H9 (cell line): Measurements from ENCODE around the gene PATL1. TPM values are rescaled to one million over a fixed set of nuclear protein-coding genes. Genes with fewer than 3 reads are reported as not detected.
"Not testable (repeated sequence)": the region's sequence is repeated elsewhere in the genome, so short reads cannot be mapped to it uniquely, and the experiment has no call there.

Source experiments
- DNase-seq: peaks from one replicate; pipeline ENCODE4 v3.0.0-alpha.2; 2017
- H2AFZ ChIP-seq: one replicate; pipeline ENCODE4 v1.6.1; 2013; ENCODE audit warnings: mild to moderate bottlenecking, low read length, control low read depth, moderate library complexity
- H2AK5ac ChIP-seq: 2 replicates; pipeline ENCODE4 v1.6.1; 2013; ENCODE audit warnings: low read length, control low read depth, mixed read lengths; ENCODE audit not compliant: insufficient read length
- H2BK120ac ChIP-seq: one replicate; pipeline ENCODE4 v1.6.1; 2013; ENCODE audit warnings: low read depth, mild to moderate bottlenecking, low read length, control low read depth, inconsistent platforms; ENCODE audit not compliant: poor library complexity, severe bottlenecking
- H2BK12ac ChIP-seq: 2 replicates; pipeline ENCODE4 v1.6.1; 2013; ENCODE audit warnings: low read length, control low read depth, mixed read lengths, low read depth; ENCODE audit not compliant: insufficient read length
- H2BK15ac ChIP-seq: 2 replicates; pipeline ENCODE4 v1.6.1; 2013; ENCODE audit warnings: low read depth, low read length, control low read depth
- H2BK20ac ChIP-seq: one replicate; pipeline ENCODE4 v1.6.1; 2013; ENCODE audit warnings: low read depth, mild to moderate bottlenecking, low read length, control low read depth, inconsistent platforms; ENCODE audit not compliant: poor library complexity, severe bottlenecking
- H2BK5ac ChIP-seq: 2 replicates; pipeline ENCODE4 v1.6.1; 2013; ENCODE audit warnings: low read length, control low read depth, mixed read lengths; ENCODE audit not compliant: insufficient read length
- H3K14ac ChIP-seq: 2 replicates; pipeline ENCODE4 v1.6.1; 2013; ENCODE audit warnings: low read length, control low read depth; ENCODE audit not compliant: insufficient read depth
- H3K18ac ChIP-seq: 2 replicates; pipeline ENCODE4 v1.6.1; 2013; ENCODE audit warnings: low read depth, mild to moderate bottlenecking, mixed read lengths, low read length, control low read depth; ENCODE audit not compliant: insufficient read length
- H3K23ac ChIP-seq: 2 replicates; pipeline ENCODE4 v1.6.1; 2013; ENCODE audit warnings: low read length, control low read depth, mixed read lengths, low read depth; ENCODE audit not compliant: insufficient read length
- H3K23me2 ChIP-seq: 2 replicates; pipeline ENCODE4 v1.6.1; 2013; ENCODE audit warnings: low read depth, mild to moderate bottlenecking, mixed read lengths, low read length, control low read depth; ENCODE audit not compliant: insufficient read length, poor library complexity, severe bottlenecking
- H3K27ac ChIP-seq: 2 replicates; pipeline ENCODE4 v1.5.1; 2013; ENCODE audit warnings: low read length, control low read depth, mixed read lengths, low read depth; ENCODE audit not compliant: insufficient read length
- H3K27me3 ChIP-seq: 2 replicates; pipeline ENCODE4 v1.6.1; 2013; ENCODE audit warnings: low read length, control low read depth, inconsistent platforms; ENCODE audit not compliant: insufficient read depth
- H3K4ac ChIP-seq: 2 replicates; pipeline ENCODE4 v1.6.1; 2013; ENCODE audit warnings: low read depth, mild to moderate bottlenecking, control low read depth, inconsistent platforms, low read length, moderate library complexity
- H3K4me1 ChIP-seq: 2 replicates; pipeline ENCODE4 v1.6.1; 2013; ENCODE audit warnings: low read length, control low read depth, inconsistent platforms; ENCODE audit not compliant: insufficient read depth
- H3K4me2 ChIP-seq: 2 replicates; pipeline ENCODE4 v1.6.1; 2013; ENCODE audit warnings: low read length, control low read depth, mixed read lengths; ENCODE audit not compliant: insufficient read length, insufficient read depth
- H3K56ac ChIP-seq: 2 replicates; pipeline ENCODE4 v1.6.1; 2013; ENCODE audit warnings: low read depth, mild to moderate bottlenecking, mixed read lengths, low read length, control low read depth; ENCODE audit not compliant: insufficient read length
- H3K79me1 ChIP-seq: 2 replicates; pipeline ENCODE4 v1.6.1; 2013; ENCODE audit warnings: low read depth, mild to moderate bottlenecking, moderate library complexity, low read length, control low read depth, inconsistent platforms; ENCODE audit not compliant: insufficient read depth, poor library complexity, severe bottlenecking
- H3K79me2 ChIP-seq: 2 replicates; pipeline ENCODE4 v1.6.1; 2013; ENCODE audit warnings: low read length, control low read depth, inconsistent platforms; ENCODE audit not compliant: insufficient read depth
- H3K9ac ChIP-seq: 2 replicates; pipeline ENCODE4 v1.6.1; 2013; ENCODE audit warnings: low read length, control low read depth, mixed read lengths; ENCODE audit not compliant: insufficient read length; ENCODE audit errors: extremely low read depth
- H3K9me3 ChIP-seq: one replicate; pipeline ENCODE4 v1.6.1; 2013; ENCODE audit warnings: low read depth, low read length, inconsistent platforms; ENCODE audit not compliant: control insufficient read depth
- H3T11ph ChIP-seq: one replicate; pipeline ENCODE4 v1.6.1; 2013; ENCODE audit warnings: mild to moderate bottlenecking, low read length, control low read depth, inconsistent platforms
- H4K20me1 ChIP-seq: one replicate; pipeline ENCODE4 v1.6.1; 2013; ENCODE audit not compliant: control insufficient read depth, insufficient read length, insufficient read depth
- H4K5ac ChIP-seq: 2 replicates; pipeline ENCODE4 v1.6.1; 2013; ENCODE audit warnings: low read depth, mild to moderate bottlenecking, mixed read lengths, low read length, control low read depth; ENCODE audit not compliant: insufficient read length
- H4K8ac ChIP-seq: replicated peaks from 2 replicates; pipeline ENCODE4 v1.6.1; 2013; ENCODE audit warnings: low read length, control low read depth, mixed read lengths, low read depth; ENCODE audit not compliant: insufficient read length
- H4K91ac ChIP-seq: 2 replicates; pipeline ENCODE4 v1.6.1; 2013; ENCODE audit warnings: low read depth, mild to moderate bottlenecking, moderate library complexity, mixed read lengths, low read length, control low read depth; ENCODE audit not compliant: insufficient read length
- H3K27ac Mint-ChIP-seq, 3 experiments: 2 replicates in 2 of 3; 3 replicates in 1 of 3; pipeline ENCODE4 v1.8.0; 2020 to 2021; ENCODE audit warnings: mixed read lengths in 3 of 3, mild to moderate bottlenecking in 1 of 3, moderate library complexity in 1 of 3
- H3K27me3 Mint-ChIP-seq: 2 replicates; pipeline ENCODE4 v1.8.0; 2021; ENCODE audit warnings: low read depth, mild to moderate bottlenecking, moderate library complexity, mixed read lengths
- H3K36me3 Mint-ChIP-seq, 3 experiments: 2 replicates in 2 of 3; 3 replicates in 1 of 3; pipeline ENCODE4 v1.8.0; 2020 to 2021; ENCODE audit warnings: low read depth in 3 of 3, mixed read lengths in 3 of 3; ENCODE audit not compliant: insufficient read depth in 1 of 3
- H3K4me1 Mint-ChIP-seq, 2 experiments: 2 replicates each; pipeline ENCODE4 v1.8.0; 2020; ENCODE audit warnings: mixed read lengths in 2 of 2
- H3K4me3 Mint-ChIP-seq, 2 experiments: 2 replicates in 1 of 2; 3 replicates in 1 of 2; pipeline ENCODE4 v1.8.0; 2020 to 2021; ENCODE audit warnings: mild to moderate bottlenecking in 2 of 2, mixed read lengths in 2 of 2, moderate library complexity in 1 of 2
- H3K9me3 Mint-ChIP-seq, 2 experiments: 2 replicates in 1 of 2; 3 replicates in 1 of 2; pipeline ENCODE4 v1.8.0; 2020; ENCODE audit warnings: mild to moderate bottlenecking in 2 of 2, mixed read lengths in 2 of 2, moderate library complexity in 1 of 2
- WGBS: extraction: QIAGEN DNeasy Blood & Tissue Kit; methylation state at CpG from one replicate; pipeline ENCODE4 v1.1.7; 2013; ENCODE audit warnings: missing lambda C conversion rate, low lambda C conversion rate, mixed read lengths; ENCODE audit not compliant: insufficient read length; ENCODE audit errors: extremely low coverage; 5-methylcytosine and 5-hydroxymethylcytosine counted together
- total RNA-seq: library from RNA; stranded (reverse); gene quantifications from 2 replicates; pipeline ENCODE4 v1.2.1, GENCODE V29; 2021

PATL1 gene
- total RNA-seq, 1 experiment from 2014 or later = 31.4 TPM

DNA sequence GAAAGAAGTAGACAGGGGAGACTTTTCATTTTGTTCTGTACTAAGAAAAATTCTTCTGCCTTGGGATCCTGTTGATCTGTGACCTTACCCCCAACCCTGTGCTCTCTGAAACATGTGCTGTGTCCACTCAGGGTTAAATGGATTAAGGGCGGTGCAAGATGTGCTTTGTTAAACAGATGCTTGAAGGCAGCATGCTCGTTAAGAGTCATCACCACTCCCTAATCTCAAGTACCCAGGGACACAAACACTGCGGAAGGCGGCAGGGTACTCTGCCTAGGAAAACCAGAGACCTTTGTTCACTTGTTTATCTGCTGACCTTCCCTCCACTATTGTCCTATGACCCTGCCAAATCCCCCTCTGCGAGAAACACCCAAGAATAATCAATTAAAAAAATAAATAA is 31.3 kb upstream of the PATL1 start:
- H3K36me3 Mint-ChIP-seq, H3K23ac ChIP-seq, H3K79me2 ChIP-seq, H3K18ac ChIP-seq, H3T11ph ChIP-seq, H3K23me2 ChIP-seq, H3K27me3 ChIP-seq, H4K5ac ChIP-seq, H2AK5ac ChIP-seq, H3K27ac Mint-ChIP-seq, H2AFZ ChIP-seq, H3K4me2 ChIP-seq, H4K91ac ChIP-seq, H3K27me3 Mint-ChIP-seq, H2BK120ac ChIP-seq, H3K27ac ChIP-seq, DNase-seq, H2BK15ac ChIP-seq, H3K79me1 ChIP-seq, H2BK20ac ChIP-seq, H3K56ac ChIP-seq, H3K4ac ChIP-seq, H3K4me3 Mint-ChIP-seq, H3K9me3 ChIP-seq, H2BK5ac ChIP-seq, H3K4me1 Mint-ChIP-seq, H4K20me1 ChIP-seq, H3K4me1 ChIP-seq, H2BK12ac ChIP-seq, H3K14ac ChIP-seq, H4K8ac ChIP-seq, H3K9ac ChIP-seq: not testable (repeated sequence)
- no CpG with 5 or more reads among the region's 5 CpGs for WGBS
- peaks cover 23 to 29% of the 10 kb centered on the region in 2 experiments for H3K9me3 Mint-ChIP-seq
